Suprapubic skin (tissue), 4 donors: ENCODE data around the gene LNX2. TPM values are rescaled to one million over a fixed set of nuclear protein-coding genes. Genes with fewer than 3 reads are reported as not detected.

Experiments
- DNase-seq, 2 donors: peaks; one replicate each; pipeline ENCODE4 v3.0.0-alpha.2; 2019; ENCODE audit warnings: low spot score in 2 of 2
- H3K27ac ChIP-seq: fragments of 200-600 bp; sonication (generic); one replicate; pipeline ENCODE4 v1.5.1; 2019
- H3K27me3 ChIP-seq: fragments of 200-600 bp; sonication (generic); one replicate; pipeline ENCODE4 v1.5.1; 2019
- H3K36me3 ChIP-seq: fragments of 200-600 bp; sonication (generic); one replicate; pipeline ENCODE4 v1.5.1; 2019
- H3K4me1 ChIP-seq: fragments of 200-600 bp; sonication (generic); one replicate; pipeline ENCODE4 v1.5.1; 2019
- H3K4me3 ChIP-seq: fragments of 200-600 bp; sonication (generic); one replicate; pipeline ENCODE4 v1.5.1; 2019; ENCODE audit warnings: mild to moderate bottlenecking
- H3K9me3 ChIP-seq: fragments of 200-600 bp; sonication (generic); one replicate; pipeline ENCODE4 v1.5.1; 2019
- EP300 ChIP-seq: sonication (generic); formaldehyde crosslinking; IDR thresholded peaks from one replicate; pipeline ENCODE4 v1.6.1; 2017; ENCODE audit warnings: antibody characterized with exemption
- POLR2A ChIP-seq, 2 donors: fragments of 450-650 bp; IDR thresholded peaks; one replicate each; pipeline ENCODE4 v1.6.1; 2017; ENCODE audit warnings: antibody characterized with exemption in 2 of 2, mild to moderate bottlenecking in 2 of 2, moderate library complexity in 2 of 2
- POLR2AphosphoS5 ChIP-seq, 3 donors: sonication (generic); formaldehyde crosslinking; IDR thresholded peaks; one replicate each; pipeline ENCODE4 v1.6.1; 2017; ENCODE audit warnings: antibody characterized with exemption in 3 of 3
- WGBS: methylation state at CpG from one replicate; pipeline ENCODE4 v1.1.5; 2018; 5-methylcytosine and 5-hydroxymethylcytosine counted together
- total RNA-seq, 4 donors: library from RNA; depleted of rRNA; stranded (reverse); fragments of >200 nt; gene quantifications; one replicate each; pipeline ENCODE4 v1.1.0, GENCODE V29; 2016
- TF ChIP-seq, protein P1 (sequence below), 2 donors: fragments of 200-600 bp in 1 of 2; fragments of 450-650 bp in 1 of 2; sonication (generic) in 1 of 2; IDR thresholded peaks; one replicate each; pipeline ENCODE4 v1.5.1; 2016 to 2019; ENCODE audit warnings: antibody characterized with exemption in 2 of 2, mild to moderate bottlenecking in 1 of 2, moderate library complexity in 1 of 2

The LNX2 gene
- total RNA-seq, 4 donors from 2014 or later = 11.2 to 15.9 (median 13.6) TPM

DNA sequence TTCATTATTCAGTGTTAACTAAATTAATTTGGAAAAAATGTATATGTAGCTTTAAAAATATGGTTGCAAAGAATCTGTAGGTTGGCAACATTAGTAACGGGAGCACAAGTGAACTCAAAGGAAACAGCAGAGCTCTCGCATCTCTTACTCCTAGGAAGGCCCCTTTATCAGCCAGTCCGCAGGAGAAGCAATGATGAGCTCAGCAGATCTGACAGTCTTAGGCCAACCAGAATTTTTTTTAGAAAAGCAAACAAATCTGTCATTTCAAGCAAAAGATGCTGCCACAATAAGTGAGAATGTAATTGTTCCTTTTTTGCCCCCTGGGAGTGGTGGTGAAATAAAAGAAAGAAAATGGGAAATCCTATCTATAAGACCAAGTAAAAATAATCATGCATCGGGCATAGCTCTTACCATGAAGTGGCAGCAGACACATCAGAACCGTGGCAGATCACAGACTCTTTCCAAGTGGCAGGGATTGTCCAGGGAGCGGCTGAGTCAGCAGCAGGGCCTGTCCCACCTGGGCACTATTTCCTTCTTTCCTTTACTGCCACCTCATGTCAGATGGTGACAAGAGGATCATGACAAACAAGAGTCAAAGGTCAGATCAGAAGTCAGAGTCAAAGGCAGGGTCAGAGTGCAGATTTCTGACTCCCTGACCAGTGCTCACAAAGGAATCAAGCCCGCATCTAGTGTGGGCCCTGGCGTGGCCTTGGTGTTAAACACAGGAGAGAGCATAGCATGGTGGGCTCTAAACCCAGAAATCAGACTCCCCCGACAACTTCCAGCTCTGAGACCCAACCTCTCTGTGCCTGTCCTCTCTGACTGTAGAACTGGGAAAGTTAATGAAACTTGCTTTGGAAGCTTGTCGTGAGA is 86.0 kb downstream of the LNX2 start:
- Histone ChIP-seq H3K9me3 (no peaks in the 10 kb centered on the region), H3K4me1 (peaks cover 2% of the 10 kb centered on the region), H3K27ac (no peak overlapping the region), H3K27me3 (no peaks in the 10 kb centered on the region), H3K36me3 (no peaks in the 10 kb centered on the region), H3K4me3 (no peak overlapping the region)
- 84% methylated on average over 10 of the region's 10 CpGs for WGBS
- TF ChIP-seq, protein P1, sequence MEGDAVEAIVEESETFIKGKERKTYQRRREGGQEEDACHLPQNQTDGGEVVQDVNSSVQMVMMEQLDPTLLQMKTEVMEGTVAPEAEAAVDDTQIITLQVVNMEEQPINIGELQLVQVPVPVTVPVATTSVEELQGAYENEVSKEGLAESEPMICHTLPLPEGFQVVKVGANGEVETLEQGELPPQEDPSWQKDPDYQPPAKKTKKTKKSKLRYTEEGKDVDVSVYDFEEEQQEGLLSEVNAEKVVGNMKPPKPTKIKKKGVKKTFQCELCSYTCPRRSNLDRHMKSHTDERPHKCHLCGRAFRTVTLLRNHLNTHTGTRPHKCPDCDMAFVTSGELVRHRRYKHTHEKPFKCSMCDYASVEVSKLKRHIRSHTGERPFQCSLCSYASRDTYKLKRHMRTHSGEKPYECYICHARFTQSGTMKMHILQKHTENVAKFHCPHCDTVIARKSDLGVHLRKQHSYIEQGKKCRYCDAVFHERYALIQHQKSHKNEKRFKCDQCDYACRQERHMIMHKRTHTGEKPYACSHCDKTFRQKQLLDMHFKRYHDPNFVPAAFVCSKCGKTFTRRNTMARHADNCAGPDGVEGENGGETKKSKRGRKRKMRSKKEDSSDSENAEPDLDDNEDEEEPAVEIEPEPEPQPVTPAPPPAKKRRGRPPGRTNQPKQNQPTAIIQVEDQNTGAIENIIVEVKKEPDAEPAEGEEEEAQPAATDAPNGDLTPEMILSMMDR (IDR thresholded peaks at IDR 0.05) = no peak
- TF ChIP-seq POLR2AphosphoS5 (IDR thresholded peaks at IDR 0.05) (no peak), EP300 (no peak), POLR2A (IDR thresholded peaks at IDR 0.05) (no peak)
- no peak for DNase-seq

DNA sequence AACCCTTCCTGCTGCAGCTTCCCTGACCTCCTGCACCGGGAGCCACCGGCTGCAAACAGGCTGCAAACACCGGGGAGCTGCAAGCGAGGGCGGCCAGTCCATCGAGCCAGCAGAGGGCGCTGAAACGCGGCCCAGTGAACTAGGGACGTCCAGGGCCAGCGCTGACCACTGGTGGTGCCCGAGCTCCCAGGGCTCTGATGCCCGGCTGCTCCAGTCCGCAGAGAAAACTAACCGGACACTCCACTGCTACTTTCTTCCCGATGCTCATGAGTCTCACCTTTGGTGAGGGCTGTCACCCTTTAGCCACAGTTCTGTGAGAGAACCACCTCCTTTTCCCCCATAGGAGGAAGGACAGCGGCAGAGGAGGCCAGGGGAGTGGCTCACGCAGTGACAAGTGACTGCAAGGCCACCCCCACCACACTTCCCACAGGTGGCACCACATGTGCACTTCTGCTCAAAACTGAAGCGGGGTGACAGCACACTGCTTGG is 87.1 kb downstream of the LNX2 start:
- Histone ChIP-seq H3K27me3 (no peaks in the 10 kb centered on the region), H3K4me3 (no peak overlapping the region), H3K36me3 (no peaks in the 10 kb centered on the region), H3K9me3 (no peaks in the 10 kb centered on the region), H3K27ac (no peak overlapping the region), H3K4me1 (peaks cover 2% of the 10 kb centered on the region)
- peak; percentile 84 to 88 for DNase-seq
- 33% methylated on average over 8 of the region's 19 CpGs for WGBS
- TF ChIP-seq, protein P1 (IDR thresholded peaks at IDR 0.05) = peak; percentile 33 to 84
- TF ChIP-seq POLR2A (IDR thresholded peaks at IDR 0.05) = no peak

DNA sequence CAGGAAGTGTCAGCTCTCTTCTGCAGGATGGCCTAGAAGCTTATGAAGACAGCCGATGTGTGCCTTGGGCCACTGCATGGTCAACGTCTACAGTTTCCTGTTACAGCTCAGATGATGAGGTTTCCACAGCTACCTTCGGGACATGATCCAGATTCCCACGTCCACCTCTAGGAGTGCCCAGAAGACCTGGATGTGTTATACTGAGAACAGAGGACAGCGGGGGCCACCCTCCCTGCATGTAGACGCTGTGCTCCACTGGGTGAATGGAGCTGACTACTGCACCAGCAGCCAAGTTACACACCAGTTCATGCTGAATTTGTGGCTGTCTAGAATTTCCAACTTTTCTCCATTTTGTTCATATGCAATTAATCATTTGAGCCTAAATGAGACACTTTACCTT is 91.4 kb downstream of the LNX2 start:
- 92% methylated on average over 6 of the region's 6 CpGs for WGBS
- no peak overlapping the region for H3K27ac ChIP-seq
- no peaks in the 10 kb centered on the region for H3K27me3 ChIP-seq
- TF ChIP-seq POLR2A (IDR thresholded peaks at IDR 0.05) = no peak
- TF ChIP-seq, protein P1 (IDR thresholded peaks at IDR 0.05) = no peak
- TF ChIP-seq EP300 = no peak
- TF ChIP-seq POLR2AphosphoS5 (IDR thresholded peaks at IDR 0.05) = no peak
- H3K36me3 ChIP-seq = no peaks in the 10 kb centered on the region
- peaks cover 2% of the 10 kb centered on the region for H3K4me1 ChIP-seq
- no peak for DNase-seq
- H3K4me3 ChIP-seq = no peak overlapping the region
- no peaks in the 10 kb centered on the region for H3K9me3 ChIP-seq

DNA sequence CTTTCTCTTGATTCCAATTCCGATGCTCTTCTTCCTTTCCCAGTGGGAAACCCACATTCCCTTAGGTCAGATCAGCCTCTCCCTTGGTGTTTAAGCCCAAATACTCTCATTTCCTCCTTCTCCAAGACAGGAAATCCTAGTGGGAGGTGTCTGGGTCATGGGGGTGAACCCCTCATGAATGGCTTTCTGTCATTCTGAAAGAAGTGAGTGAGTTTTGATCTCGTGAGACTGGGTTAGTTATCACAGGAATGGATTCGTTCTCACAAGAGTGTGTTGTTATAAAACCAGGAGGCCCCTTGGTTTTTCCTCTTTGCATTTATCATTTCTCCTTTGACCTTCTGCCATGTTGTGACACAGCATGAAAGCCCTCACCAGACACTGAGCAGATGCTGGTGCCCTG is 93.8 kb downstream of the LNX2 start:
- no peaks in the 10 kb centered on the region for H3K36me3 ChIP-seq
- H3K4me1 ChIP-seq = no peaks in the 10 kb centered on the region
- WGBS = 71% methylated on average over 3 of the region's 3 CpGs
- DNase-seq = no peak
- H3K27ac ChIP-seq = no peak overlapping the region
- H3K27me3 ChIP-seq = no peaks in the 10 kb centered on the region
- TF ChIP-seq, protein P1 (IDR thresholded peaks at IDR 0.05) = no peak
- no peak overlapping the region for H3K4me3 ChIP-seq
- H3K9me3 ChIP-seq = no peaks in the 10 kb centered on the region

DNA sequence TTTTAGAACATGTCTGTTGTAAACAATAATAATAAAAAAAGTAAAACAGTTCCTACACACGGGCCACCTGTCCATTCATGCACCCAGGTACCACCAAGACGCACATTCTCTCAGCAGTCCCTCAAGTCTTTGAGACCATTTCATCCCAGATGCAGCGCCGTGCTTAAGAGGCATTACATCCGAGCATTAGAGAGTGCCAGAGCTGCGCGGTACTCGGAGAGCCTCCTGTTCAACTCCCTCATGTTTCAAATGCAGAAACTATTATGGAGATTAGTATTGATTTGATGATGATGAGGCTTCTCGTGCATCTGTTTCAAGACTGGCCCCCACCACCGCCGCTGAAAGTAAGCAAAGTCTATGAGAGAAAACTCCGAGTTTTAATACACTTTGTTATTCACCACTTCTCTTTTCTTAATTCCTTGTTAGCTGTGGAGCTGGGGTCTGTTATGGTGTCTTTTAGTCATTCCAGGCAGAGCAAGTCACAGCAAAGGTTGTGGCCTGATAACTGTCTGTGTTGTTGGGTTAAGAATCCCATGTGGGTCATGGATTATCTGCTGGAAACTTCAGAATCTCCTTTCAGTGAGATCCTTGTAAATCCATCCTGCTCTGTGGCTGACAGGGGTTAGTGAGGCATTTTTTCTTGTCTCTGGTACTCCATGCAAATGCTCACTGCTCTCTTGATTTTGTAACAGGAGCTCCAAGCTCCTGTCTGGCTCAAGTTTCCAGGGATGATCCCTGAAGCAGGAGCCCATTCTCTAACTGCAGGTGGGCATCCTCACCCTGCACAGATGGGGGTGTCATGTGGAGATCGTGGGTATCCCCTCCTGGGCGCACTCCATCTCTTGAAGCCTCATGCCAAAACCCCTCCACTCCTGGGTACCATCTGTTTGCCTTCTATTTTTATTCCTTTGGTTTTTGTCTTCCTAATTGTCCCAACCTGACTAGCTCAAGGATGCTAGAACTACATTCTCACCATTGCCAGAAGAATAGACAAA is 95.1 kb downstream of the LNX2 start:
- Histone ChIP-seq H3K36me3 (no peaks in the 10 kb centered on the region), H3K4me3 (no peak overlapping the region), H3K27ac (no peak overlapping the region), H3K4me1 (no peaks in the 10 kb centered on the region), H3K9me3 (no peaks in the 10 kb centered on the region), H3K27me3 (no peaks in the 10 kb centered on the region)
- no peak for TF ChIP-seq POLR2A (IDR thresholded peaks at IDR 0.05)
- TF ChIP-seq EP300 = no peak
- TF ChIP-seq, protein P1 (IDR thresholded peaks at IDR 0.05) = no peak
- no peak for TF ChIP-seq POLR2AphosphoS5 (IDR thresholded peaks at IDR 0.05)
- DNase-seq = no peak
- 79% methylated on average over 14 of the region's 14 CpGs for WGBS
